ENCODE data around the gene SPATA31A6. TPM values are rescaled to one million over a fixed set of nuclear protein-coding genes. Genes with fewer than 3 reads are reported as not detected.

Gene SPATA31A6
- total and polyA plus RNA-seq, 2 donors (not counting 3 experiments of a cell fraction or from before 2014, with no cell fraction given) = not detected

Small RNAs within 50 kb of the gene (small RNA-seq; reads per million reads assigned to genes)
- gene AL445584.3 (ENCODE audit: insufficient read depth, insufficient read length, low read depth, low replicate concordance) = not detected

Other genes starting within 250 kb of the SPATA31A6 start
- 80.4 and 82.9 TPM in 2 replicates for gene CNTNAP3B, start 54.2 kb upstream of the SPATA31A6 start, total RNA-seq
- gene CNTNAP3B, start 54.2 kb upstream of the SPATA31A6 start, polyA plus RNA-seq = 29.8 and 32.4 TPM in 2 replicates